HG03575 (cell line): ENCODE data around the gene UAP1L1.

Experiments used
- ATAC-seq: cut with Tn5 transposase; IDR thresholded peaks from one replicate; pipeline ENCODE4 v1.9.1; 2021; ENCODE audit not compliant: unreplicated experiment, insufficient number of reproducible peaks, low FRiP score; ENCODE audit errors: extremely low read depth

UAP1L1 gene

DNA sequence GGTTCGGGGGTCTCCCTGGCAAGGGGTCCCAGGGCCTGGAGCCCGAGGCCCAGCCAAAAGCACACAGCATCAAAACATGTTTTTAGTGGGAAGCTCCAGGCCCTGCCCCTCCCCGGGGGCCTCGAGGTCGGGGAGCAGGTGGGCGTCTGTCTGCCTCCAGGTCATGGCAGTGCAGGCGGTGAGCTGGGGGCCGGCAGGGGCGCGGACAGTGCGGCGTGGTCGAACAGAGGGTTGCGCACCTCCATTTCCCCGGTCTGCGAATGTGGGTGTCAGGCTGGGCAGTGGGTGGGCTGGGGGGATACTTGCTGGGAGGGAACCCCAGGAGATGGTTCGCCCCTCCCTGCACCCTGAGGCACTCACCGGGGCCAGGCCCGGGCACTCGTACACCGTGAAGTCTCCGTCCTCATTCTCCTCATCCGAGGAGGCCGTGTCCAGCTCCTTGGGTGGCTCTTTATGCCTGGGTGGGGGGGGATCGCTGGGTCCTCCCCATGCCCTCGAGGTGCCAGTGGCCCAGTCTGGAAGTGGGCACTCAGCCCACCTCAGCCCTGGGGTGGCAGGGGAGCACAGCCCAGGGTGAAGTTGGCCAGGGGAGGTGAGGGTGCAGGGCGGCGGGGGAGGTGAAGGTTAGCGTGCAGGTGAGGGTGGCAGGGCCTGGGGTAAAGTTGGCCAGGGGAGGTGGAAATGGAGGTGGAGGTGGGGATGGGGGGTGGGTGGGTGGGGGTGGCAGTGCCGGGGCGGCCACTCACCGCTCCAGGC lies 37.5 kb upstream of the UAP1L1 start:
- ATAC-seq = no peak

DNA sequence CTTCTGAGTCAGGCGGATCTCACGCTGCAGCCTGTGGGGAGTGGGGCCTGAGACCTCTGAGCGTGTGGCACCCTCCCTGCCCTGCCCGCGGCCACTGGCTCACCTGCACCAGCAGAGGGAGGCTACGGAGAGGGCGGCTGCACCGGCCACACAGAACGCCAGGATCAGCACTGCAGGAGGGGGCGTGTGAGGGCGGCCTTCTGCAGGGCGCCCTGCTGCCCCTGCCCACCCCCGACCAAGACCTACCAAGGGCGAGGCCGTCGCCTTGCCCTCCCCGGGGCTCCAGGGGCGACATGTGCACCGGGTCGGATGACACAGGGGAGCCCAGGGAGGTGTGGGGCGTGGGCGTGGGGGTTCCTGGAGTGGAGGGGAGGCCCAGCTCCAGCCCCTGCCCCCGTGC lies 36.7 kb upstream of the UAP1L1 start:
- ATAC-seq = no peak

DNA sequence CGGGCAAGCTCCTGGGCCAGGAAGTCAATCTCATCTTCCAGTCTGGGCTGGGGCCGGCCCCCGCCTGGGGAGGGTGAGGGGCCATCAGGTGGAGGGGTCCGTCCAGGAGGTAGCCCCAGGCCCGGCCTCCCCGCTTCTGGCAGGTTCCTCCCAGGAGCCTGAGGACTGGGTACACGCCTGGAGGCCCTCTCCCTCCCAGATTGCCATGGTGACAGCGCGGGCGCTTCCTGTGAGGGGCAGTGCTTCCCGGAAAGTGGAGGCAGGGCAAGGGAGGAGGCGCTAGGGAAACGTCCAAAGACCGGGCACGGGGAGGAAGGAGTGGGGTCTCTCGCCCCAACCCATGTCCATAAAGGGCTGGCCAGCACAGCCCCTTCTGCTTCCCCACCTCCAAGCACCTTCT lies 36.2 kb upstream of the UAP1L1 start:
- ATAC-seq = no peak

DNA sequence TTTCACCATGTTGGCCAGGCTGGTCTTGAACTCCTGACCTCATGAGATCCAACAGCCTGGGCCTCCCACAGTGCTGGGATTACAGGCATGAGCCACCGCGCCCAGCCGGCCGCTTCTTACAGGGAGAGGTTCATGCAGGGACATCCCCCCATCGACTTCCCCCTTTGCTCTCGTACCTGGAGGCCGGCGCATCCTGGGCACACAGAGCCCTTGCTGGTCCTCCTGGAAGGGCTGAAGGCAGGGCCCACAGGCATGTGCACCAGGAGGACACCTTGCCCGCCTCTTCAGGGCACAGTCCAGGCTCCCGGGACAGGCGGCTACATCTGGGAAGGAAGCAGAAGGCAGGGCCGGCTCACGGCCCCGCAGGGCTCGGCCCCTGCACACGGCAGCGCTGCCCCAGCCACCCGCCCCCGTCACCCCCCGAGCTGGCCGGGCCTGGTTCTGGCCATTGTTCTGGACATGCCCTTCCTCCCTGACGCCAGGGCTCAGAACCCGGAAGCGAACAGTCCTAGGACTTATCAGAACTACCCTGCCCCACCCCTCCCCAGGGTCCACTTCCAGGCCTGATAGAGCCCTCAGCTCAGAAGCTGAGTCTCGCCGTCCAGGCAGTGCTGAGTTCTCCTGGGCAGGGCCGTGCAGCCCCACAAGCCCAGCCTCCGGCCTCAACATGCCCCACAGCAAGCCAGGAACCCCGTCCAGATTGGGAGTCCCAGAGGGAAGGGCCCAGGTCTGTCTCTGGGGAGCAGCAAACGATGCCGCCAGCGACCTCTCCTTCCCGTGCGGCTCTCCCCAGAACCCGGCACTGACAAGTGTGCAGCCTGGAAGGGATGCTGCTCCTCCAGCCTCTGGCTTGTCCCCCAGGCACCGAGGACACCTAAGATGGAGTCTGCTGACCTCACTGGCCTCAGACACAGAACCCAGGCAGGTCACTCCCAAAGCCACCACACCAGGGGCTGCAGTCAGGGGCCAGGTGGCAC lies 34.3 kb upstream of the UAP1L1 start:
- no peak for ATAC-seq

DNA sequence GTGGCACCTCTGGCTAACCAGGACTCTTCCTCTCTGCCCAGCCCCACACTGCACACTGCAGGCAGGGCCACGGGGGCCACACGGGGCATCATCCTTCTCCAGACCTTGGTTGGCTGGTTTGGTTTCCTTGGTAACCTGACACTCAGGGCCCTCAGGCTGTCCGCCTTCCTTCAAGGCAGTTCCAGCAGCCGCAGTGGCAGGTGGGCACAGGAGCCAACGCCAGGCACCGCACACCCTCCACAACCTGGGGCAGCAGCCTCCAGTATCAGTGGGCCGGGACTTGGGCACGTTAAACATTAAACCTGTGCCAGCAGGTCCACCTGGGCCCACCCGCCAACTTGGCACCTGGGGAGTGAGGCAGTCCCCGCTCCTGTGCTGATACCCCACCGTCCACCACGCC lies 33.3 kb upstream of the UAP1L1 start:
- ATAC-seq = no peak

DNA sequence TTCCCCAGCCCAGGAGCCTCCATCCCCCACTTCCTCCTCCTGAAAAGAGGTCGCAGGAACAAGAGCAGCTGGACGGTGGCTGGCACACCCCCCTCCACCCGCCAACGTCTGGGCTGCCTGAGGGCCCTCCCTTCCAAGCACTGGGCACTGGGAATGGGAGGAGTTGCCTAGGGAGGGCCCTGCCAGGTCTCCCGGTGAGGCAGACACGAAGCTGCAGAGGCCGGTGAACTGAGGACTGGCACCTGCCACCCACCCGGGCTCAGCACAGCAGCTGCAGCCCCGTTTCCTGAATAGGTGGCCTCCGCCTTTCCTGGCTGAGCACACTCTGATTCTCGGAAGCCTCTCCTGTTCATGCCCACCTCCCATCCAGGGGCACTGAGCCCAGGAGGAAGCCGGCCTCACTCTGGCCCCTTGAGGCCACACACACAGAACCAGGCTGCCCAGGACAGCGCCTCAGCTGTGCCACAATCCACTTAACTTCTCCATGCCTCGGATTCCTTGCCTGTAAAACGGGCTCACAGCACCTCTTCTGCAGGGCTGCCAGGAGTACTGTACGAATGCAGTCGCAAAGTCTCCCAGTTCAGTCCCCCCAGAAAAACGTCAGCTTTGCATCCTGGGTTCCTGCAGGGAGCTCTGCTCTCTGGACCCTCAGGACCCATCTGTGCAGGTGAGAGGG lies 32.7 kb upstream of the UAP1L1 start:
- ATAC-seq = no peak

DNA sequence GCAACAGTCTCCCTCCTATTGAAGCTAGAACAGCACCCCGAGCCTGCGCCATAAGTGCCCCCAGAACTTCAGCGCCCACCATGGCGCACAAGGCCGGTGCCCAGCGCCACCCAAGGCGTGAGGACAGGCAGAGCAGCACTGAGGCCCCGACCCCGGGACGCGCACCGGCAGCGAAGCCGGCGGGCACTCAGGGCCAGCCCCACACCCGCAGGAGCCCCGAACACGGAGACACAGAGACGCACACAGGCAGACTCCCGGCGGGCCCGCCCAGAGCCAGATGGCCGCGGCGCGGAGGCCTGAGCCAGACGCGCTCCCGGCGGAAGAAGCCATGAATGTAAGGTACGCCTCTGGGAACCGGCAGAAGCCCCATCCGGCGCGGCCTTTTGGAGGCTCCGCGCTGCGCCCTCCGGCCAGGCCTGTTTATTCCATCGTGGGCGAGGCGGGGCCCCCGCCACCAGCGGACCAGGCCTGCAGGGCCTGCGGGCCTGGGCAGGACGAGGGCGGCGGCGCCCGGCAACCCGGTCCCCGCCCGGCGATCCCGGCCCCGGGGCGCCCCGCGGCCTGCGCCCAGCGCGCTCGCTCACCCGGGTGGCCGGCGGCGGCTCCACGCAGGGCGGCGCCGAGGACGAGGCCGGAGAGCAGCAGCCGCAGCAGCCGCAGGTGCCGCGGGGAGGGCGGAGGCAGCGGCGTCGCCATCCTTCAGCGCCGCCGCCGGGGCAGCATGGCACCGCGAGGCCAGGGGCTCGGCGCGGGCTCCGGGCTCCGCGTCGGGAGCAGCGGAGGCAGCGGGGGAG lies 31.8 kb upstream of the UAP1L1 start:
- no peak for ATAC-seq

DNA sequence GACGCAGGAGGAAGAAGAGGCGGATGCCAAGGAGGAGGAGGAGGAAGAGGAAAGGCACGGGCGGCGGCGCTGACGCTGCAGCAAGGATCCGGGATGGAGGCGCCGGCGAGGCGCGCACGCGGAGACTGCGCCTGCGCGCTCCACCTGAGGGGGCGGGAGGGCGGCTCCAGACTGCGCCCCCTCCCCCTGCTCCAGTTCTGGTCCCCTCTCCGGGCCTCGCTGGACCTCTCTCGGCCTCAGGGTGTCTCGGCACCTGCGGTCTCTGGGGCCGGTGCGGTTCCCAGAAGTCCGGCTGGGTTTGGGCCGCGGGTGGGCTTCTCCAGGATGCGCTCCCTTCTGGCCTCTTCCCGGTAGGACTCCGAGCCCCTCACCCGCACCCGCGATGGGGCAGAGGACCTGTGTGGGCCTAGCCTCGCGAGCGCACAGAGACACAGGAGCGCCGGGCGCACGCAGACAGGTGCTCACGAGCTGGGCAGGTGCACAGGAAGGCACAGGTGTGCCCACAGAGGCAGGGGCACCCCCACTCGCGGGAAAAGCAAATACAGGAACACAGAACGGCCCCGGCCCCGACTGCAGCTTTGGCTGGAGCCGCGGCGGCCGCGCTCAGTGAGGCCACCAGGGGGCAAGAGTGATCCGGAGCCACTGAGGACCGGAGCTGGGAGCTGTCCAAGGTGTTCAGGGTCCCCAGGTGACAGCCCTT lies 31.1 kb upstream of the UAP1L1 start, which contains the start of gene NPDC1:
Gene NPDC1 (minus strand): TSS at position 90 of the 700 bp plus-strand sequence. CDS start 188 bp downstream, outside the sequence.
- no peak for ATAC-seq

DNA sequence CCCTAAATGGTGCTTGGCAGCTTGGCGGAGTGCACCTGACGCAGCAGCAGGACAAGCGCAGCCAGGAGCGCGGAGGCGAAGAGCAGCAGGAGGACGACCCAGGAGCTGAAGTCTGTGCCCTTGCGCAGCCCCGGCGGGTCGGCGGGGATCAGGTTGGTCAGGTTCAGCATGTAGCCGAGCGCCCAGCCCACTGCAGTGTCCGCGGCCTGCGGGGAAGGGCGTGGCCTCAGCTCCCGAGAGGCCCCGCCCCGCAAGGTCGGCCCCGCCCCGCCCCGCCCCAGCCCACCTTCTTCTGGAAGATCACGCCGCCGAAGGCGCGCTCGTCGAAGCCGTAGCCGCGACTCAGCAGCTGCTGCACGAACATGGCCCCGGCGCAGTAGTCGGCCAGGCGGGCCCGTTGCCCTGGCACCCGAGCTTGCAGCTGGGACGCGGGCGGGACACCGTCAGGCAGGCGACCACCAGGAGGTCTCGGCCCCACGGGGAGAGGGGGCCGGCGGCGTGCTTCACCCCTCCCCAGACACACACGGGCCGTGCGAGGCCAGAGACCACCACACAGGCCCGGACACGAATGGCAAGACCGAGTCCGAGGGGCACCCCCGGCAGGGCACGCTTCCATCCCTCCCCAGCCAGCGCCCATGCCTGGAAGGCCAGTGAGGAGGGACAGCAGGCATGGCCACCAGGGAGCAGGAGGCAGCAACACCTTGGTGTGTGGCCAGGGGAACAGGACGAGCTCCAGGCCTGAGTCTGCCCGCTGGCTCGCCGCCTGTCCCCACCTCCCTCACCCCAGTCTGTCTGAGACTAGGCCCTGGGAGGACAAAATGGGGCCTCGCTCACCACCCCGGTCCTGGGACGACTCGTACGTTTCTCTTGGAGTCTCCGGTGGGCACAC lies 28.4 kb upstream of the UAP1L1 start:
- no peak for ATAC-seq

DNA sequence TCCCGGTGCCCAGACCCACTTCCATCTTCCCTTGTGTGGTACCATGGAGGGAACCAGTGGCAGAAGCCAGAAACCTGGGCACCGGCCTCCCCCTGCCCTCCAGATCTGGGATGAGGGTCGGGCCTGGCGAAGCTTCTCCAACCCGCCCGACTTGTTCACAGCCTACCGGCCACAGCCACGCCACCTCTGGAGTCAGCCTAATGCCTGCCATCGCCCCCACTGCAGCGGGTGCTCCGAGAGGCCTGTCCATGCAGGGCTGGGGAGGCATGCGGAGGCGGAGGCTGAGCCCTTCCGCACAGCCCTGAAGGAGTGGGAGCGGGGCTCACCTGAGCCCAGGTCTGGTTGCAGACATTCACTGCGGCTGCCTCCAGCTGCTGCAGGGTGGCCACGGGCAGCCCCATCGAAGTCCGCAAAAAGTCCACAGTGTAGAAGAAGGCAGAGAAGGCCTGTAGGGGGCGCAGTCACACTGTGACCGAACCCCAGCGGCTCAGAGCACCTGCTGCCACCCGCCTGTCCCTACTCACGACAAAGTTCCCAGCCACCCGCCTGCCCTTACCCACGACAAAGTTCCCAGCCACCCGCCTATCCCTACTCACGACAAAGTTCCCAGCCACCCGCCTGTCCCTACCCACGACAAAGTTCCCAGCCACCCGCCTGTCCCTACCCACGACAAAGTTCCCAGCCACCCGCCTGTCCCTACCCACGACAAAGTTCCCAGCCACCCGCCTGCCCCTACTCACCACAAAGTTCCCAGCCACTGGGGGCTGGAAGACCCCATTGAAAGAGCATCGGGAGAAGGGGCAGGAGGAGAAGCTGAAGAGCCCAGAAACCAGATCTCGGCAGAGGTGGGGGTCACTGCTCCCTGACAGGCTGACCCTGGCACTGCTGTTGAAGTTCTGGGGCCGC lies 27.5 kb upstream of the UAP1L1 start:
- ATAC-seq = no peak

DNA sequence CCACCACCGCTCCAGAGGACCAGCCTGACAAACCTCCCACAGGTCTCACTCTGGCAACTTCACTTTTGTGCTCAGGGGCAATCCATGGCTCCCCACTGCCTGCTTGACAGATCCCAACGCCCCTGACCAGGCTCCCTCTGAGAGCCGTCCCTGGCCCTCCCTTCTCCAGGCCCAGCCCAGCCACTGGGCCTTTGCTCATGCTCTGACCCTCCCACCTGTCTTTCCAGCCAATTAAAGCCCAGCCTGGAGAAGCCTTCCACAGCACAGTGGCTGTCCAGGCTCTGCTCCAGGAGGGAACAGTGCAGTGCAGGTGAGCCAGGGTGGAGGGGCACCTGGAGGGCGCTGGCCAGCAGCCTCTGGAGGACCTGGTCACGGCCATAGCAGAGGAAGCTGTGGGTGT lies 26.7 kb upstream of the UAP1L1 start:
- no peak for ATAC-seq

DNA sequence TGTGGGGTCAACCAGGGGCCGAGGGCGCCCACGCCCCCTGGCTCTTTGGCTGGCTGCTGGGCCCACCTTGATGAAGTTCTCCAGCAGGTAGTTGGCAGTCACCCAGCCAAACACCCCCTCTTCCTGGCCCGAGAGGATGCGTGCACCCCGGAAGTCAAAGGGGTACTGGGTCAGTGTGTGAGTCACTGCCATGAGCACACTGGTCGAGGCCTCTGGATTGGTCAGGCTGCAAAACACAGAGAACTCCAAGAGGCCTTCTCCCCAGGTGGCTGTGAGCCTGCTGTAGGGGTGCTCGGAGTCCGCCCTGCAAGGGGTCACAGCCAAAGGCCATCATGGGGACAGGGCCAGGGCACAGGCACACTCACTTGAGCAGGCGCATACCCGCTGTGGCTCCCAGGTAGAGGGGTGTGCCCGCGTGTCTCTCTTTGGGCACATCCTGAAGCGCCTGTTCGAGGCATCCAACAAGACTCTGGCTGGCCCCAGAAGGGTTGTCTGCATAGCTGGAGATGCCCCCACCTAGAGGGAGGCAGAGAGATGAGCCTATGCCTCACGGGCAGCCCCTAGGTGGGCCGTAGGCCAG lies 26.1 kb upstream of the UAP1L1 start:
- ATAC-seq = no peak

DNA sequence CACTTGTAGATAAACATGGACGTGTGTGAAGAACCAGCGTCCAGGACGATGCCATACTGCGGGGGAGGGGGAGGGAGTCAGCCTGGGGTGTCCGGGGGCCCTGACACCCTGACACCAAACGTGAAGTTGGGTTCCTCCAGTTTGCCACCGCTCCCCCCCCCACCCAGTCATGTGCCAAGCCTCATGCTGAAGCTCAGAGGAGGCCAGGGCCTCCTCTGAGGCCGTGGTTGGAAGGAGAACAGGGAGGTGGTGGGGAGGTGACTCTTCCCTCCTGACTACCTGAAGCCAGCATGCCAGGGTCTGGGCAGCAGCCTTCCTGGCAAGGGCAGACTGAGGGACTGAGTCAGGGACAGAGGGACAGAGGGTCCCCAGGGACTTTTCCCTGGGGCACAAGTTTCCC lies 25.0 kb upstream of the UAP1L1 start:
- no peak for ATAC-seq

DNA sequence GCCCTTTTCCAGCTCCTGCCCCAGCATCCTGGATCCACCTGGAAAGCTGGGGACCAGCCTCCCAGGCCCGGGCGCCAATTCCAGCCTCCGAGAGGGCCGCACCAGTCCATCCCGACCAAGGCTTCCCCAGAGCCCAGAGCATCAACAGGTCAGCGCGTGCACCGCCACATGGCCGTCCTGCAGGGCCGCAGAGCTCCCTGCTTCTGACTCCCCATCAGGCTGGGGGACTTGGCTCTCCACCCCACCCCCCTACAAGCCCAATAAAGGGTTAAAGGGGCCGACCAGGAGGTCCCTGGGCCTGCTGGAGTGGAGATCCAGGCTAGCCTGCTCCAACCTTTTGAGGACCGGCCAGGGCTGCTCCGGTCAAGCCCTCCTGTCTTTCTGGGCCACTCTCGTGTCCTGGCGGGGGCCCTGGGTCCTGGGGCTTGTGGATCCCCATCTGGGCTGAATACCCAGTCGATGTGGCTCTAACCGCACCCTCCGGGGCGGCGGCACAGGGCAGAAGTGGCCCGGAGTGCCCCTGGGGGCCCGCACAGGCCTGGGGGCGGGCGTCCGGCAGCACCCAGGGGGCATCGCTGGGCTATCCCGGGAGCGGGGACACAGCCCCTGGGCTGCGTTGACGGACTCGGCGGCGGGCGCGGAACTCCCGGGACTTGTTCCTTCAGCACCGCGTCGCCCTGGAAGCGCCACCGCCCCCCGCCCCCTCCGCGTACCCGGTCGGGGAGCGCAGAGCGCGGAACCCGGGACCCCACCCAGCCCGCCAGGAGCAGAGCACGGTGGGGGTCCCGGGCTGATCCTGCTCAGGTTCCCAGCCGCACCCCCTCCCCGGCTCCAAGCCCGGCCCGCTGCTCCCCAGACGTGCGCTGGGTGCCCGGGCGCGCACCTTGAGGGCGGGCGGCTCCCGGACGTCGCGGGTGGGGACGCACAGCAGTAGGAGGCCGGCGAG lies 24.0 kb upstream of the UAP1L1 start:
- ATAC-seq = no peak
